DND-41 (cell line): ENCODE results near the gene ADGRB3.

Source experiments
- CTCF ChIP-seq: IDR thresholded peaks from 2 replicates; pipeline ENCODE4 v1.5.1; 2012; ENCODE audit warnings: borderline replicate concordance, low read length, moderate library complexity, mild to moderate bottlenecking; ENCODE audit not compliant: poor library complexity, severe bottlenecking; ENCODE audit errors: extremely low read depth
- EZH2 ChIP-seq: IDR thresholded peaks from 3 replicates; pipeline ENCODE4 v1.6.1; 2012; ENCODE audit warnings: borderline replicate concordance, low read depth, mild to moderate bottlenecking, moderate library complexity, low read length, inconsistent platforms; ENCODE audit not compliant: severe bottlenecking

- TF ChIP-seq CTCF (no peak), EZH2 (no peak)
These were observed 40.5 kb downstream of the ADGRB3 start for GRCh38 chr6:68675548-68675947.
